ENCODE data around the gene XPR1.

GRCh38 chr1:180742663-180743062 is 110.8 kb downstream of the XPR1 start:
- TF ChIP-seq EZH2 (IDR thresholded peaks at IDR 0.05), result no peak
- TF ChIP-seq, protein P1, sequence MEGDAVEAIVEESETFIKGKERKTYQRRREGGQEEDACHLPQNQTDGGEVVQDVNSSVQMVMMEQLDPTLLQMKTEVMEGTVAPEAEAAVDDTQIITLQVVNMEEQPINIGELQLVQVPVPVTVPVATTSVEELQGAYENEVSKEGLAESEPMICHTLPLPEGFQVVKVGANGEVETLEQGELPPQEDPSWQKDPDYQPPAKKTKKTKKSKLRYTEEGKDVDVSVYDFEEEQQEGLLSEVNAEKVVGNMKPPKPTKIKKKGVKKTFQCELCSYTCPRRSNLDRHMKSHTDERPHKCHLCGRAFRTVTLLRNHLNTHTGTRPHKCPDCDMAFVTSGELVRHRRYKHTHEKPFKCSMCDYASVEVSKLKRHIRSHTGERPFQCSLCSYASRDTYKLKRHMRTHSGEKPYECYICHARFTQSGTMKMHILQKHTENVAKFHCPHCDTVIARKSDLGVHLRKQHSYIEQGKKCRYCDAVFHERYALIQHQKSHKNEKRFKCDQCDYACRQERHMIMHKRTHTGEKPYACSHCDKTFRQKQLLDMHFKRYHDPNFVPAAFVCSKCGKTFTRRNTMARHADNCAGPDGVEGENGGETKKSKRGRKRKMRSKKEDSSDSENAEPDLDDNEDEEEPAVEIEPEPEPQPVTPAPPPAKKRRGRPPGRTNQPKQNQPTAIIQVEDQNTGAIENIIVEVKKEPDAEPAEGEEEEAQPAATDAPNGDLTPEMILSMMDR (IDR thresholded peaks at IDR 0.05 in 2 of 3, conservative IDR thresholded peaks at IDR 0.05 in 1 of 3; ENCODE audit: borderline replicate concordance in 1 of 3, insufficient read depth in 1 of 3, low read depth in 2 of 3, low read length in 2 of 3), result no peak

All from HCT116 (cell line).